SKM-1 treated with dmso at 0.1 percent for 144 hours (cell line): ENCODE data around the gene ARAP1.
A peak's percentile ranks its signal among the peaks of the same experiment; 100 is the strongest.

ENCODE experiments used
- DNase-seq: peaks from one replicate; lab custom pipeline; 2025; ENCODE audit not compliant: unreplicated experiment; lab: John Stamatoyannopoulos, UW

The ARAP1 gene

DNA sequence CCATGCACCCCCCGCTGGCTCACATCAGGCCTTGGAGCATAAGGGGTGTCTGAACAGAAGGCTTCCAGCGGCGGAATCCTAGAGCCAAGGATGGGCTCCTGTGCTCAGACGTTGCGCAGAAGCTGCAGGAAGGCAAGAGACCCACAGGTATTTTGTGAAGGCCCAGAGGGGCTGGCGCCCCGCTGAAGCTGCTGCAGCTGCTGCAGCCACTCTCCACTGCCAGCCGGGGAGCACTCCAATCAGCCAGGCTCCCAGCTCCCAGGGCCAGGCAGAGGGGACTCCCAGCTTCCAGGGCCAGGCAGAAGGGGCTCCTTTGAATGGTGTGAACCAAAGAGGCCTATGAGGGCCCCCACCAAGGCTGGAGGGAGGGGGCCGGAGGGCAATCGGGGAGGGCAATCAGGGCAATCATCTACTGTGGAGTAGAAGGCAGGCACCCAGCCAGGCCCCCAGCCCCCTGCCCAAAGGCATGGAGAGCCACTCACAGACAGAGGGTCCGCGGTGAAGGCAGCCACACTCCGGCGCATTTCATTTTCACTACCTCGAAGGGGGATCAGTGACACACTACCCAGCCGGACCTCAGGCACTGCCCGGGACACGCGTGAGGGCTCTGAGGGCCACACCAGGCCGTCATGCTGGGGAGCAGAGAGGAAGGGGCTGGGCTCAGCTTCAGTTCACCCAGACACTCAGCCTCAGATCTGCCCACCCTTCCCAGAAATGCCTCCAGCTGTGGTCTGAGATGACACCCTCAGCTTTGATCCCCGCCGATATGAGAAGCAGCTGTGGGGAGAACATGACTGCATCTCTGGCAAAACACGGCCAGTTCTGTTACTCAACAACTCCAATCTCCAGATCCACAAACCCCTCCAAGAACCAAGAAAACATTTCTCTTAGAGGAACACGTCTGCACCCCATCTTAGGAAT, 66.4 kb downstream of the ARAP1 start:
- DNase-seq: no peak

DNA sequence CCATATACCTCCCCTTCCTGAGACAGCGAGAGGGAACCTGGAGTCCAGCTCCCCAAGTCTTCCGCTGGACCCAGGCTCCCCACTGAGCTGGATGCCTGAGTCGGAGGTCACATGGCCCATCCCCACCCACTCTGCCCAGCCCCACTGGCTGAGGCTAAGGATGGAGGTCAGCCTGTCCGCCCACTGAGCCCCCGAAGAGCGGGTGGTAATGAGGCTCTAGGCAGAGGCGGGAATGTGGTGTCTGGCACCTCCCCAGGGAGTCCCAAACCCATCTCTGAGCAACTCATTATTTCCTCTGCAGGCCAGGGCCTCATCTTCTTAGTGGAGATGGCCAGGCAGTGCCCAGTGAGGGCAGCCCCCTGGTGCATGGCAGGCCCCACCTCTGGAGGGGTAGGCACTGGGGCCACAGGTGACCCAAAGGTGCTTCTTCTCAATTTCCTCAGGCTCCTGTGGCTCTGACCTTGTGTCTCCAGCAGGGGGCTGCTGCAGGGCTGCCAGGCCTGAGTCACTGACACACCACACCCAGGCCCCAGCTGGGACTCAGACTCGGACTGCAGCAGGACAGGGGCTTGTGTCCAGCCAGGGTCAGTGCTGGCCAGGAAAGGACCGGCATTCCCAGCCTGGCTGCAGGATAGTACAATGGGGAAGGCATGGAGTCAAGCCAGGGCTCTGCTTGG, 67.8 kb downstream of the ARAP1 start:
- no peak for DNase-seq

DNA sequence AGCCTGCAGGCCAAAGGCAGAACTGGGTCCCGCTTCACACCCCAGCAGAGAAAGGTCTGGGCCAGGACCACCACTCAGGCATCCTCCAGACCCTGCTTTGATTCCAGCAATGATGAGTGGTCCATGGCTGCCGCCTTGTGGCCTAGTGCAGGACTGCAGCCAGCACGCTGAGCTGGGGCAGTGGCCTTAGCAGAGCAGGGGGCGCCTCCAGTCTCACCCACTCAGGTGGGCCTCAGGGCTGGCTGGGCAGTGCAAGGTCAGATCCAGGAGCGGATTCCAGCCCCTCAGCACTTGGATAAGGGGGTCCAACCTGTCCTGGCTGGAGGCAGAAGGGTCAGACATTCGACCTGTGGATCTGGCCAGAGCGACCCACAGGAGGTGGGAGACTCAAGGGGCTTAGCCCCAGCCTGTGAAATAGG, 68.4 kb downstream of the ARAP1 start:
- peak; percentile 9 for DNase-seq

DNA sequence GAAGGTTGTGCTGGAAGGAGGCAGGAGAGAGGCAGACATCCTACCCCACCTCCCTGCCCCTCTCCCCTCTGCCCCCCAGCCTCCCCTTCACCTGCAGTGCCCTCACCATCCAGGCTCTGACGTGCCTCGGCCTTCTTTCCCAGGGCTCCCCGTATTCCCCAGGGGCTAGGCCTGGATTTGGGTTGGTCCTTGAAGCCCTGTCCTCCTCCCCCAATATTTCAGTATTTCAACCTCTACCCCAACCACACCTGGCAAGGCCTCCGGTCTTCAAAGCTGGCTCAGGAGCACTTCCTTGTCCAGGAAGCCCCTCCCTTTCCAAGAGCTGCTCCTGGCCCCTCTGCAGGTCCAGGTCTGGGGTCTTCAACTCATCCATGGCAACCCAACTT, 69.4 kb downstream of the ARAP1 start:
- DNase-seq: no peak

DNA sequence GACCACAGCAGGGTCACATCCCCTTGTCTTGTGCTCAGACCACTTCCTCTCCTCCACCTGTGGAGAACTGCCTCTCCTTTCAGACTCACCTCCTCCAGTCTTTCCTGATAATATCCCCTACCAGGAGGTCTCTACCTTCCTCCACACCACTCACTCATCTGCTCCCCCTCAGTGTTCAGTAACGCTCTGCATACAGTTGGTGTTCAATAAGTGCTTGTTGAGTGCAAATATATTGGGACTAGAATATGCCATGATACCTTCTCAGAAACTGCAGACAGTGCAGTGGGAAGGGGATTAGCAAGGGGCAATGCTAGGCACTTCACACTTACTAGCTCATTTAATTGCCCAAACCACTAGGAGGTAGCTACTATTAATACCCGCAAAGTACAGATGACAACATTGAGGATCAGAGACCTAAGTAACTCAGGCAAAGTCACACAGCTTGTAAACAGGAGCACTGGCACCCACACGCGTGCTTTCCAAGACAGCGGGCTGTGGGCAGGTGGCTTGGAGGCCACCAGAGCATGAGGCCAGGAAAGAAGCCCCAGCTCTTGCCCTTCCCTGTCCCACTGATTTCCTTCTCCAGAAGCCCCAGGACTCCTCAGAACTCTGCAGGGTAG, 69.9 kb downstream of the ARAP1 start:
- DNase-seq: no peak

DNA sequence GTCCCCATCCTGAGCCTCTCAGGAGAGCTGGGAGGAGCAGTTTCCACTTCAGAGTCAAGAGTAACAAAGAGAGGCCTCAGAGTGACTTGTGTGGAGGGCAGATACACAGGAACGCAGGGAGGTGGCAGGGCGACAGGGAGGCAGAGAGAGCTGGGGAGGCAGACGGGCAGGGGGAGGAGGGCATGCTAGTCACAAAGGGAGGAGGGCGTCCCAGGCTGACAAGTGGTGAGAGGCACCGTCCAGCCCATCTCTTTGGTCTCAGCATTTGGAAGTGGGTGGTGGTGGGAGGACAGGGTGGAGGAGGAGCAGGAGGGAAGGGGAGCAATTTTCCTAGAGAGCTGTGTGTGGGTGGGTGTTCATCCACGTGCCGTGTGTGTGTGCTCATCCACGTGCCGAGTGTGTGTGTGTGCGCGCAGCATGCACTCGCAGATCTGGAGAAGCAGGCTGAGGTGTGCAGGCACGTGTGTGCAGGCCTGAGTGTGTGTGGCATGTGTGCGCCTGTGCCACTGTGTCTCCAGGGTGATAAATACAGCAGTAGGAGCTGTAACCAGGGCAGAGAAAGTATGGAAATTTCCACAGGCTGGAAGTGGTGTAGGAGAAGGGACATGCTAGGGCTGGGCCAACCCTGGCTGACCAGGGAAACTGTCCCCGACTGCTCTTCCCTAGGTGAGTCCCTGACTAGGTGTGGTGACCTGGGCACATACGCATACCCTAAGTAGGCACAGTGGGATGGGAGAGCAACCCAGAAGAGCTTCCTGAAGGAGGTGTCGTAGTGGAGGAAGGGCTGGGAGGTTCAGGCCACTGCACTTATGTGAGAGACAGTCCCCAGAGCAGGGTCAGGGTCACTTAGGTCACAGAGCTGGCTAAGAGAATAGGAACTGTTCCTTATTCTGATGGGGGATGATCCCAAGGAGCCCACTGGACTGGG, 70.7 kb downstream of the ARAP1 start:
- no peak for DNase-seq

DNA sequence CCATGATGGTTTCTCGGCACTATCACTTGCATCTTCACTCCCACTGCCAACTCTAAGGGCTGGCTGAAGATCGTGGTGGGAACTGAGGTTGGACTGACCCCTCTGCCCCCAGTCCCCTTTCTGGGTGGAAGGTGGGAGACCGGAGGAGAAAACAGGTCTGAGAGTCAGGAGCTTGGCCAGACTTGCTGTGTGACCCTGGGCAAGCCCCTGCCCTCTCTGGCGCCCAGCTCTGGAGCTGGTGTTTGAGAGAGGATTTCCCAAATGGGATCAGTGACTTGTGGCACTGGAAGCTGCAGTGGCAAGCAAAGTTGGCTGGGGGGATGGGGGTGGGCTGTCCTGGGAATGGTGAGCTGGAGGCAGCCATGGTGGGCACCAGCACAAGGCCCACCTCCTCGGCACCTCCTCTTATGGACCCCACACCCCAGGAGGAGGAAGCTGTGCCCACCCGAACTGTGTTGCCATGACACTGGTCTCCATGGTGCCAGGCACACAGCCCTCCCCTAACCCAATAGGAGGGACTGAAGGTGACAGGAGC, 71.5 kb downstream of the ARAP1 start:
- no peak for DNase-seq

DNA sequence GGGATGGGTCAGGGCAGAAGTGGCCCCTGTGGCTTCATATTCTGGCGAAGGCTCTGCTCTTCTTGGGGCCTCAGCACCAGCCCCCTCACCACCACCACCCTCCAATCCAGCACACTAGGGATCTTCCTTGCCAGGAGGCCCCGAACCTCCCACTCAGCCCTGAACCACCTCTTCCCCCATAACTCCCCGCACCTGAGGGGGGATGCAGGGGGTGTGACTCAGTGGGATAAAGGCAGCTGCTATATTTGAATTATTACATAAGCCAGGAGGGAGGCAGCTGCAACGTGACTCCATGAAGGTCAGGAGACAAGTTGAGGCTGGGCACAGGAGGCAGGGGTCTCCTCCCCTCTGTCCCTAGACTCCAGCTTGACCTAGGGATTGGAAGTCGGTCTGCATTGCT, 72.3 kb downstream of the ARAP1 start:
- no peak for DNase-seq

DNA sequence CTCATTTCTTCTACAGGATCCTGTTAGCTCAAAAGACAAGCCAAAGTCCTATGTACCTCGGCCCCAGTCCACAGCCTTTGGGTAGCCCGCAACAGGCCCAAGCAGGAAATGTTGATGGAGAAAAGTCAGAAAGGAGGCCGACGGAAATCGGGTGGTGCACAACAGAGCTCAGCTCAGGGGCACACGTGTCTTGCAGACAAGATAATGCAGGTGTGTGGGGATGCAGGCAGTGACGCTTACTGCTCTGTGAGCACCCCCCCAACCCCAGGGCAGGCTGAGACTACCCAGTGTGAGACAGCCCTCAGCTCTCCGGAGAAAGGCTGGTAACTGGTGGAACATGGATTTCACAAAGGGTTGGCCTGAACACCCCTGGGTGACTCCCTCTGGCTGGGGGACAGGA, 73.7 kb downstream of the ARAP1 start:
- no peak for DNase-seq

DNA sequence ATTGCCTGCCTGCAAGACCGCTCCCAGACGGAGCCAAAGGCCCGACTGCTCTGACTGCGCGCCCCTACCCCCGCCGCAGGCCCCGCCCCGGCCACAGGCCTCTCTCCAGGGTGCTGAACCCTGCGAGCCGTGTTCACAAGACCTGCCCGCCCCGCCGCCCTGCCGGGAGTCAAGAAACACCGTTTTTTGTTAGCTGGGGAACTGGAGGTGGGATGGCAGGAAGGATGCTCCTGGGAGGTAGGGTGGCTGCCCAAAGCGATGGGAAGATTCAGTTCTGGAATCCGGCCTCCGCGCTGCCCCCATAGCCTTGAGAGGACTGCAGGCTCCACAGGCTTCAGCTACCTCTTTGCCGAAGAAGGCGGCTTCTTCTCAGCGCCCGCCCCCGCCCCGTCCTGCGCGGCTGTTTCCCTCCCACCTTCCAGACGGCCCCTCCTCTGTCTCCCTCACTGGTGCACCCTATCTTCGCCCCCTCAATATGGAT, 75.3 kb downstream of the ARAP1 start:
- DNase-seq: no peak

DNA sequence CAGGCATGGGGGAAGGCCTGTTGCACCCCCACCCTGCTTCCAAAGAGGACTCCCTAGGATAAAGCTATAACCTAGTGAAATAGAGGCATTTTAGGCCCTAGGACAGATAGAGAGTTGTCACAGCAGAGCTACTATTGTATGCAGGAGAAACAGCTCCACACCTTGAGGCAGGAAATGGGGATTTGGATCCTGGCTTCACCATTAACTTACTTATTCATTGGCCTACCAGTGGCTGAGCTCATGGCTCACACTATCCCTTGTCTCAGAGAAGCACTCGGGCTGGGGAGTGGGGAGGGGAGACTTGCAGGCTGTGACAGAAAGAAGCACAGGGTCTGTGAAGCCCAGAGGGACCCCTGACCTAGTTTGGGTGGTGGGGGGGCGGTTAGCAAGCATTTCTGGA, 77.0 kb downstream of the ARAP1 start:
- DNase-seq: no peak

DNA sequence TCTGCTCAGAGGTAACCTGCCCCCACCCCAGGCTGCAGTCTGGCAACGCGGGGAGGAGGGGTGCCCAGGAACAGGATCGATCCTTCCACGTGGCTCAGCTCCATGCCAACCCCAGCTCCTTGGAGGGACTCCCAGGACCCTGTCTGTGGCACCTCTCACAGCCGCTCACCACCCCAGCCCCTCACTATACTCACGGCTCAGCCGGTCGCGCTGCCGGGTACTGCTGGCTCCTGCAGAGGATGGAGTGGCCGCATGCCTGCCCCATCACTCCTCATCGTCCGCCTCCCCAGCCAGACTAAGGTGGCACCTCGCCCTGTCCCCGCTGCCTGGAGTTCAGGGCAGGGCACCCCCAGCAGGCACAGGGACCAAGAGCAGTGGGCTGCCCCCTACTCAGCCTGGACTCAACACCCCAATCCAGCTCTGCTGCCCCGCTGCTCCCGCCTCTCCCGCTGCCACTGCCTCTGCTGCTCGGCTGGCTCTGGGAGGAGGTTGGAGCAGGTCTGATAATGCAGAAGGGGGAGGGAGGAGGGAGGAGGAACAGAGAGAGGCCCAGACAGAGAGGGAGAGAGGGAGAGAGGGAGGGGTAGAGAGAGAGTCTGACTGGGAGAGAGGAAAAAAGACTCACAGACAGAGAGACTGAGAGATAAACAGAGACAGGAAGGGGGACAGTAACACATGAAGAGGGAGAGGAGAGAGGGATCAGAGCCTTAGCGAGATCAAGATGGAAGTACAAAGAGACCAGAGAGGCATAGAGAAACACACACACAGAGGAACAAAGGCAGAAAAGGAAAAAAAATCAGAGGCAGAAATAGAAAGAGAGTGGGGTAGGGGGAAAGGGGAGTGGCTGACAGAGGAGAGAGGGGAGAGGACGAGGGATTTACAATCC, 78.0 kb downstream of the ARAP1 start, which contains the start of gene PDE2A:
Gene PDE2A (minus strand): TSS at position 480 of the 886 bp plus-strand sequence. CDS start 215 bp downstream, at position 265.
- DNase-seq: no peak

DNA sequence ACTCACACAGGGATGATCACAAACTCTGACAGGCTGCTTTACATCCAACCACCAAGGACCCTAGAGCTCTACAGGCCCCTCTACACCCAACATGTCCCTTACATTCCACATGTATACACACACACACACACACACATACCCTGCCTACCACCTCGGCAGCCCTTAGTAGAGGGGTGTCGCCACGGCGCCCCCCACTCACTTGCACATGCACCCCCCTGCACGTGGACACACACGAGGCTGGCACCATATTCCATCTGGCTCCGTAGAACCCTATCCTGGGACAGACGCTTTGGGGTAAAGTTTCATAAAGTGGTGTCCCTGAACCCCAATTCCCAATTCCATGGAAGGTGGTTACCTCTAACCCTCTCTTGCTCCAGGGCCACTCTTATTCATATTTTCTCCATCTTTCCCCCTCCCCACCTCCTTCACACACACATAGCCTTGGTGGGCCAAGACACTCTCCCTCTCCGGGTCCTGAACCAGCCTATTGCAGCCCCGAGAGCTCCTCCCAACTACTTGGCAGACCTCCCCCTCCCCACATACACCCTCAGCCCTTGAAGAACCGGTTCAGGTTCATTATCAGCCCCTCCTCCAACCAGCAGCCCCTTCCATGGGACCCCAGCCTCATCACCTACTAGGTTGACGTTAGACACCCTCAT, 78.8 kb downstream of the ARAP1 start:
- DNase-seq: no peak

DNA sequence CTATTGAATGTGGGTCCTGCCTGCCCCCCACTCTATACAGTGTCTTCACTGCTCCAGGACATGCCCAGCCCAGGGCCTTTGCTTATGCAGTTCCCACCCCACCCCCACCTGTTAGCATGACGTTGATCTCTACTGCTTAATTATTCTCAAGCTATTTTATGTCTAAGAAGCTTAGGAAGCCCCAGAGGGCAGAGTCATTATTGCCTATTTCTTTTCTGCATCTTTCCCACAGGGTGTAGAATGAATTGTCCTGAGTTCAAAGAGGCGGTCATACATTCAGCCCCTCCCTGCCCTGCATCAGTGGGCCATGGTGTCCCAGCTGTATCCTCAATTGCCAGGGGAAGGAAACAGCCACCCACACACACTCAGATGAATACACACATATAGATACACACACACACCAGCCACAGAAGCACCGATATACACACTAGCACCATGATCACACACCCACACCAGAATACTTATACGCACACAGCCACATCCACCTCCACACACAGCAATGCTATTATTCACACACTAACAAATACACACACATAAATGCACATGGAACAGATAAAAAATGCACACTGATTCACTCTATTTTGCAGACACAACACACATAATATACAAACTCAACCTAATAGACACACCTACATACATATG, 79.5 kb downstream of the ARAP1 start:
- no peak for DNase-seq

DNA sequence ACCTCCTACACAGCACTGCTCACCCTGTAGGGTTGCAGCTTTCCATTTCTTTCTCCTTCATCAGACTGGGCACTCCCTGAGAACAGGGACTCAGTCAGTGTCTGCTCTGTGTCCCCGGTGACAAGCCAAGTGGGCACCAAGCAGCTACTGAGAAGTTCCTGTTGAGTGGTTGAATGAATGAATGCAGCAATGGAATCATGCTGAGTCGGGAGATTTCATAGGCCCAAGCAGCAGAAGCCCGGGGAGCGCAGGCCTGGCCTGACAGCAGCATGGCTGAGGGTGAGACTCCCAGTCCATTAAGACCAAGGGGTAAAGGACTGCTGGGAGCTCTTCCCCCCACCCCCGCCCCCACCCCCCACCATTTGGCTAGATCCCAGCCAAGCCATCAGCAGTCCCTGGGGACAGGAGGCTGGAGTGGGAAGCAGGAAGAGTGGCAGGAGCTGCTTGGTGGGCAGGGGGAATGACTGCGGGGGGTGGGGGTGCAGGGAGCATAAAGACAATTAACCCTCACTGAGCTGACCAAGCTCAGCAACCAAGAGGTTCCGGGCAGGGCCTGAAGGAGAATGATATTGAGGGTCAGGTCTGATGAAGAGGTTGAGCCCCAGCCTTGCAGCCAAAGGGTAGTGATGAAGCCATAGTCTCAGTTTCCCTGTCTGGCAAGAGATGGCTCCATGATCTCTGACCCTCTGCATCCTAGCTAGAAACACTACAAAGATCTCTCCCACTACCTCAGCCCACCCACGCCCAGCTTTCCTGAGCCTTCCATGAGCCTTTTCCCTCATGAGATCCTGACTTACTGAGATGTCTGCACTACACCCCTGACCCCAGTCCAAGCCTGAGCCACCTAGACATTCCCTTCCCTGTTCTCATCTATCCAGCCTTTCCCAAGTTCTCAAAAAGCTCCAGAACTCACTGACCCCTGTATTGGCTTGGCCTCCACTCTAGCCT, 80.8 kb downstream of the ARAP1 start:
- no peak for DNase-seq

DNA sequence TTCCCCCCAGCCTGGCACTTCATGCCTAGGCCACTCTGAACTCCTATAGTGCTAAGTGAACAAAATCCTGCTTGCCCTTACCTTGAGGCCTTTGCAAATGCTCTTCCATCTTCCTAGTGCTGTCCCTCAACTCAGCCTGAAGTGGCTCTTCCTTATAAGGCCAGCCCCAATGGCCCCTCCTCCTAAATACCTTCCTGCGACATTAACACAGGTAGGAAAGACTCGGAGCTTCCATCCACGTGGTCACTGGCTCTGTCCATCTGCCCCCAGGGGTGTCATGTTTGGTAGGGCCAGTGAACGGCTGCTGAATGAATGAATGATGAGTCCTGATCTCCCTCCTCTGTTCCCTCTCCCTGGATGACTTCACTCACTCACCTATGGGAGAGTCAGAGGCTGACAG, 82.2 kb downstream of the ARAP1 start:
- DNase-seq: no peak

DNA sequence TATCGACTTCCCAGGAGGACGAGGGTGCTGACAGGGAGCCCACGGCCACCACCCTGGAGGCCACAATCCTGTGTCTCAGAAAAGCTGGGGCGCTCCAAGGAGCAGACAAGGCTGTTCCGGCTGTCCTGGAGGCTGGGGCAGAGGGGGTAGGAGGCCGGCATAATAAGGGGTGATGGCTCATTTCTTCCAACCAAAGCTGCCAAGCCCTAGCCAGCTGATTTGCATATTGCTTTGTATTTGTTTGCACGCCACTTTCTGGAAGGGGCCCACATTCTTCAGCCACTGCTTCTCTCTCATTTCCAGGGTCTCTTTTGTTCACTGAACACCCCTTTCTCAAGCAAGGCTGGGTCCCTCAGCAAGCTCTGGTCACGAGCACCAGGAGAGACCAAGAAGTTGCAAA, 82.7 kb downstream of the ARAP1 start:
- DNase-seq: no peak
